C4-2B (cell line): ENCODE data around the gene VRK3.

Source experiments
- CTCF ChIP-seq: fragments of 450-650 bp; conservative IDR thresholded peaks from 2 replicates; pipeline ENCODE4 v1.5.1; 2017; ENCODE audit warnings: mild to moderate bottlenecking
- ZFX ChIP-seq: fragments of 450-650 bp; IDR thresholded peaks from 2 replicates; pipeline ENCODE4 v1.6.1; 2017

- no peak for TF ChIP-seq CTCF
- TF ChIP-seq ZFX, result no peak
Observed at GRCh38 chr19:50024719-50025021, 502 bp downstream of the VRK3 start.
